ENCODE results near the gene MTA2.
A peak's percentile ranks its signal among the peaks of the same experiment; 100 is the strongest.
"Not testable (repeated sequence)": the region's sequence is repeated elsewhere in the genome, so short reads cannot be mapped to it uniquely, and the experiment has no call there.

The MTA2 gene

DNA sequence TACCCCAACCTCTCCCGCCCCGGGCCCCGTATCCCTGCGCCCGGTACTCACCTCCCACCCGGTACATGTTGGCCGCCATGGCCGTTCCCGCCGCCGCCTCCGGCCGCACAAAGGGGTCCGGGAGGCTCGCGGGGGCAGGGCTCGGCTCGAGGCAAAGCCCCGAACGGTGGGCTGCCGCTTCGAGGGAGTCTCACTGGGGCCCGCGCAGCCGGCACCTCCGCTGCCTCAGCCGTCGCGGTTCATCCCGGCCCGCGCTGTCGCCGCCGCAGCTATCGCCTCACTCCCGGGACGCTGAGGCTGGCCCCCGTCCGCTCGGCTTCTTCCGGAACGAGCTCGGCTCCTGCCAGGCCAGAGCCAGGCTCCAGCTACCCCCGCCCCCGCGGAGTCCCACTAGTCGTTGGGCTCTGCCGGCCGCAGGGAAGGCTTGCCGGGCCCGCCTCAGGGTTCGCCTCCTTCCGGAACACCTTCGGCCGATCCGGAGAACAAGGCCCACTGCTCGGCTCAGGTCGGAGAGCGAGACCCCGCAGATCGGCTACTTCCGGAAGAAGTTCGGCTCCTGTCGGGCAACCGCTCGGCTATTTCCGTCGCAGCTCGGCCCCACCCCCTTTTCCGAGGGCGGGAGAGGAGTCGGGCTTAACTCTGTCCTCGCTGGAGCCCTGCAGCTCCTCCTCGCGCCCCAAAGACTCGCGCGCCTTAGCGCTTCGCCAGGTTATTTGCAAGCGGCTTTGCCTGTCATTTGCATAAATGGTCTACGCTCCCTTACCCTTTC is at the start of gene MTA2:
Gene MTA2, minus strand, starts transcription at position 494 of the 769 bp plus-strand sequence. Its CDS starts 415 bp downstream, at position 79.
- Histone ChIP-seq H3K9ac (ENCODE audit: insufficient read length, low read depth) (peak within 1 kb of the TSS; percentile 99), H3K36me3 (ENCODE audit: insufficient read depth, insufficient read length, low read length) (peaks cover 49% of the 10 kb centered on the region), H3K27me3 (ENCODE audit: insufficient read depth, insufficient read length) (peaks cover 2% of the 10 kb centered on the region), H3K4me1 (ENCODE audit: insufficient read depth, insufficient read length) (peaks cover 20% of the 10 kb centered on the region), H3K4me3 (ENCODE audit: insufficient read length, low read depth) (peak within 1 kb of the TSS; percentile 95), H3K9me3 (ENCODE audit: insufficient read depth, low read length) (no peaks in the 10 kb centered on the region)
- TF ChIP-seq YY1 (IDR thresholded peaks at IDR 0.05; ENCODE audit: insufficient read depth, insufficient read length), result no peak
- no peak for TF ChIP-seq SUZ12 (IDR thresholded peaks at IDR 0.05; ENCODE audit: extremely low read depth, insufficient read depth, insufficient read length)
- no peak for TF ChIP-seq ZNF274 (IDR thresholded peaks at IDR 0.05; ENCODE audit: low read depth, low read length)
- DNase-seq (ENCODE audit: low read depth, low spot score), result peak; percentile 97

DNA sequence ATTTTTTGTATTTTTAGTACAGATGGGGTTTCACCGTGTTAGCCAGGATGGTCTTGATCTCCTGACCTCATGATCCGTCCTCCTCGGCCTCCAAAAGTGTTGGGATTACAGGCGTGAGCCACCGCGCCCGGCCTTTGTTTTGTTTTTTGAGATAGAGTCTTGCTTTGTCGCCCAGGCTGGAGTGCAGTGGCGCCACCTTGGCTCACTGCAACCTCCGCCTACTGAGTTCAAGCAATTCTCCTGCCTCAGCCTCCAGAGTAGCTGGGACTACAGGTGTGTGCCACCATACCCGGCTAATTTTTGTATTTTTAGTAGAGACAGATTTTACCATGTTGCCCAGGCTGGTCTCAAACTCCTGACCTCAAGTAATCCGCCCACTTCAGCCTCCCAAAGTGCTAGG is 48.6 kb upstream of the MTA2 start:
- H3K9ac ChIP-seq (ENCODE audit: insufficient read length, low read depth); H3K9me3 ChIP-seq (ENCODE audit: insufficient read depth, low read length); H3K27me3 ChIP-seq (ENCODE audit: insufficient read depth, insufficient read length); H3K4me1 ChIP-seq (ENCODE audit: insufficient read depth, insufficient read length); DNase-seq (ENCODE audit: low read depth, low spot score); H3K4me3 ChIP-seq (ENCODE audit: insufficient read length, low read depth): not testable (repeated sequence)
- H3K36me3 ChIP-seq (ENCODE audit: insufficient read depth, insufficient read length, low read length), result peaks cover 39% of the 10 kb centered on the region

DNA sequence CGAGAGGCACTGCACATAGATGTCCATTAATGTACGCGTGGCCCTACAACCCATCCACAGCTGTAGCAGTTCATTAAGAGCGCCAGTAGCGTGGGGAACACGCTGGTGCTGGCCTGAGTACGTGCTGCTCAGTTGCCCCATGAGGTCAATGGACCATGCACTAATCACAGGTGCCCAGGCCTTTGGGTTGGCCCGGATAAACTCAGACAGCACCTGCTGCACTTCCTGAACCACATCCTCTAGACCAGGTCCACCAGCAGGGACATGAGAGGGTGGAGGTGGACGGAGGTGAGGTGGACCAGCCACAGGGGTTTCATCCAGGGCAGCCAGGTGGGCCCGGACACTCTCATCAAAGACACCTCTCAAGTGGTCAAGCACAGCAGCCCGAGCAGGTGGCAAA is 47.8 kb upstream of the MTA2 start:
- Histone ChIP-seq H3K9me3 (ENCODE audit: insufficient read depth, low read length) (no peaks in the 10 kb centered on the region), H3K4me3 (ENCODE audit: insufficient read length, low read depth) (no peak overlapping the region), H3K27me3 (ENCODE audit: insufficient read depth, insufficient read length) (no peaks in the 10 kb centered on the region), H3K9ac (ENCODE audit: insufficient read length, low read depth) (peak overlapping the region; percentile 8), H3K36me3 (ENCODE audit: insufficient read depth, insufficient read length, low read length) (peaks cover 45% of the 10 kb centered on the region), H3K4me1 (ENCODE audit: insufficient read depth, insufficient read length) (peaks cover 6% of the 10 kb centered on the region)
- no peak for DNase-seq (ENCODE audit: low read depth, low spot score)
- TF ChIP-seq SUZ12 (IDR thresholded peaks at IDR 0.05; ENCODE audit: extremely low read depth, insufficient read depth, insufficient read length) (no peak), ZNF274 (IDR thresholded peaks at IDR 0.05; ENCODE audit: low read depth, low read length) (no peak), YY1 (IDR thresholded peaks at IDR 0.05; ENCODE audit: insufficient read depth, insufficient read length) (no peak)

DNA sequence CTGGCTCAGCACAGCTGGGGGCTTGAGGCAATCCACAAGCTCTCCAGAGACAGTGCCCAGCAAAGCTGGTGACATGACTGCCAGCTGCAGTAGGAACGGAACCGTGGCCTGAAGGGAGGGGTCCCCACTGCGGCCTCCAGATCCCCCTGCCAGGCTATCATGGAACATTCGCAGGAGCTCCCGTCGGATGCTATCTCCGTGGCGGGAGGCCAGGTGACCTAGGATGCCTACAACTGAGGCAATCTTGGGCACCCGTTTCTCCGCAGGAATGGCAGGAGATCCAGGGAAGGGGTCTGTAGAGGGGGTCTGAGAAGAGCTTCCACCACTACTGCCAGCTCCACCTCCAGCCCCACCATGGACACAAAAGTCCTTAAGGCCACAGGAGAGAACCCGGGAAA is 47.3 kb upstream of the MTA2 start:
- peak overlapping the region; percentile 8 for H3K9ac ChIP-seq (ENCODE audit: insufficient read length, low read depth)
- no peaks in the 10 kb centered on the region for H3K27me3 ChIP-seq (ENCODE audit: insufficient read depth, insufficient read length)
- TF ChIP-seq ZNF274 (IDR thresholded peaks at IDR 0.05; ENCODE audit: low read depth, low read length) (no peak), YY1 (IDR thresholded peaks at IDR 0.05; ENCODE audit: insufficient read depth, insufficient read length) (no peak), SUZ12 (IDR thresholded peaks at IDR 0.05; ENCODE audit: extremely low read depth, insufficient read depth, insufficient read length) (no peak)
- no peak for DNase-seq (ENCODE audit: low read depth, low spot score)
- no peak overlapping the region for H3K4me3 ChIP-seq (ENCODE audit: insufficient read length, low read depth)
- H3K4me1 ChIP-seq (ENCODE audit: insufficient read depth, insufficient read length), result peaks cover 6% of the 10 kb centered on the region
- H3K9me3 ChIP-seq (ENCODE audit: insufficient read depth, low read length), result no peaks in the 10 kb centered on the region
- H3K36me3 ChIP-seq (ENCODE audit: insufficient read depth, insufficient read length, low read length), result peaks cover 50% of the 10 kb centered on the region

DNA sequence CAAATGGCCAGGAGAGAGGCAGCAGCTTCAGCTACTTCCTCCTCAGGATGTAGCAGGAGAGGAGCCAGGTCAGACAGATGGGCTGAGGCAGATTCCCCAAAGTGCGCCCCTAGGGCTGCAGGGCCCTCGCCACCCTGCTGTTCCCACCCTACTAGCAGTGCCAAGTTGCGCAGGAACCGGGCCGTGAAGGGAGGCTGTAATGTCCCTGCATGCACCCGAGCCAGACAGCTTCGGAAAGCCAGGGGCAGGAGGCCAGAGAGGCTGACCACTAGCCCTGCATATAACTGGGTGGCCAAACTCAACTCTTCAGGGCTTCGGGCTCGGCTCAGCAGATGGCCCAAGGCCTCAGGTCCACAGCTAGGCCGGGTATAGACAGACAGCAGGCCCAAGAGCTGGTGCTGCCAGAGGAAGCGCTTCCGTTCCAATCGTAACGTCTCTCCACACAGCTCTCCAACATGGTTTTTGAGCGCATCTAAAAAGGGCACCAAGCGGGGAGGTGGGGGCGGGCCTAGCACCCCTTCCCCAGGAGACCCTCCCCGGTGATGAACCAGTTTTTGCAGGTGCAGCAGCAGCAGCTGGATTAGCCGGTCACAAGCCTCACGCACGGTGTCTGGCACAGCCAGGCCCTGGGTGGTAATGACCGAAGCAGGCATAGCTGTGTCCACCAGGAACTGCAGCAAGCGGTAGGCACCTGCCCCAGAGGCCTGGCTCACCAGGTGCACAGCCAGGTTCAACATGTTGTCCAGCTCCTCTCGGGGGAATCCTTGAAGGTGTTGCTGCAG is 46.7 kb upstream of the MTA2 start:
- DNase-seq (ENCODE audit: low read depth, low spot score), result no peak
- Histone ChIP-seq H3K27me3 (ENCODE audit: insufficient read depth, insufficient read length) (no peaks in the 10 kb centered on the region), H3K36me3 (ENCODE audit: insufficient read depth, insufficient read length, low read length) (peaks cover 56% of the 10 kb centered on the region), H3K9ac (ENCODE audit: insufficient read length, low read depth) (no peak overlapping the region), H3K4me3 (ENCODE audit: insufficient read length, low read depth) (no peak overlapping the region), H3K4me1 (ENCODE audit: insufficient read depth, insufficient read length) (peaks cover 6% of the 10 kb centered on the region), H3K9me3 (ENCODE audit: insufficient read depth, low read length) (no peaks in the 10 kb centered on the region)
- TF ChIP-seq SUZ12 (IDR thresholded peaks at IDR 0.05; ENCODE audit: extremely low read depth, insufficient read depth, insufficient read length) (no peak), YY1 (IDR thresholded peaks at IDR 0.05; ENCODE audit: insufficient read depth, insufficient read length) (no peak), ZNF274 (IDR thresholded peaks at IDR 0.05; ENCODE audit: low read depth, low read length) (no peak)

DNA sequence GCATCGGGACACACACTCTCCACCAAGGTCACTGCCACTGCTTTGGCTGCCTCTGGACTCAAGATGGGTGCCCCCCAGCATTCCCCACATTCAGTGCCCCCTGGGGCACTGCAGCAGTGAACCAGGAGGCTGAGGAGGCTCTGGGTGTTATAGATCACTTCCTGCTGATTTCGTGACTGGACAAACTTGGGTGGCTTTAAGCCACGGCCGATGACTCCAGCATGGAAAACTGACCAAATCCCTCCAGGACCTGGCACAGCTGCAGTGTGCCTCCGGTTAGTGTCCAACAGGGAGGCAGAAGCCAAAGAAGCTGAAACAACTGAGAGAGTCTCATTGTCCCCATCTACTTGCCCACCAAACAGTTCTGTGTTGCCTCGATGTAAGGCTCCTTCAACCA is 45.9 kb upstream of the MTA2 start:
- Histone ChIP-seq H3K27me3 (ENCODE audit: insufficient read depth, insufficient read length) (no peaks in the 10 kb centered on the region), H3K9ac (ENCODE audit: insufficient read length, low read depth) (peak overlapping the region; percentile 50), H3K9me3 (ENCODE audit: insufficient read depth, low read length) (no peaks in the 10 kb centered on the region), H3K4me1 (ENCODE audit: insufficient read depth, insufficient read length) (peaks cover 6% of the 10 kb centered on the region), H3K36me3 (ENCODE audit: insufficient read depth, insufficient read length, low read length) (peaks cover 63% of the 10 kb centered on the region), H3K4me3 (ENCODE audit: insufficient read length, low read depth) (no peak overlapping the region)
- no peak for DNase-seq (ENCODE audit: low read depth, low spot score)
- TF ChIP-seq YY1 (IDR thresholded peaks at IDR 0.05; ENCODE audit: insufficient read depth, insufficient read length), result no peak
- no peak for TF ChIP-seq ZNF274 (IDR thresholded peaks at IDR 0.05; ENCODE audit: low read depth, low read length)
- TF ChIP-seq SUZ12 (IDR thresholded peaks at IDR 0.05; ENCODE audit: extremely low read depth, insufficient read depth, insufficient read length), result no peak

DNA sequence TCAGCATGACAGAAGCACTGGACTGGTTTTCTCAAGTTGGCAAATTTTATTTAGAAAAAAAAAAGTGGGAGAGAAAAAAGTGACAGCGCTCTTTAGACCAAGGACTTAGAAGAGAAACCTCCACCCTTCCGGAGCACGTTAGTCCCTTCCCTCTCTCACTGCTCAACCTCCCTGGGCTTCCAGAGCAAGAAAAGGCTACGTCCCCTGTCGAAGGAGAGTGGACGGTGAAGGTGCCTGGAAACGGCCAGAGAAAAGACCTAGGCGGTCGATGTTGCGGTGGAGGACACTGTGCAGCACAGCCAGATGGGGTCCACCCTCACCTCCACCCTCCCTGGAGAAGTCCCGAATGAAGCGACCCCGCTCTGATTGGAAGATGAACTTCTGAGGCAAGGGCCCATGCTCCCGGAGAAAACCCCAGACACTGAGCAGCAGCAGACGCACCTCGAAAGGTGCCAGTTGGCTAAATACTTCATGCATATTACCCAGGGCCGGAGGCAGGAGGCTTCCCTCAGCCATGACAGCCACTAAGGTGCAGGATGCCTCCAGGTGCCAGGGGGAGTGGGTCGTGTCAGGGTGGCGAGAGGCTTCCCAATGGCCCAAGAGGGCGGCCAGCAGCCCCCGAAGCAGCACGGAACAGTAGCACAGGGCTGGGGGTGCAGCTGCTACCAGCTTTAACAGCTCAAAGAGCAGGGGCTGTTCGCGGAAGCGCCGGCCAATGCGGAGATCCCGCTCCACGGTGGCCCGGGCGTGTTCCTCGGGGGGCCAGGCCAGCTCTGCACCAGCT is 45.4 kb upstream of the MTA2 start:
- H3K4me3 ChIP-seq (ENCODE audit: insufficient read length, low read depth), result no peak overlapping the region
- no peak for TF ChIP-seq YY1 (IDR thresholded peaks at IDR 0.05; ENCODE audit: insufficient read depth, insufficient read length)
- TF ChIP-seq ZNF274 (IDR thresholded peaks at IDR 0.05; ENCODE audit: low read depth, low read length), result no peak
- no peak for TF ChIP-seq SUZ12 (IDR thresholded peaks at IDR 0.05; ENCODE audit: extremely low read depth, insufficient read depth, insufficient read length)
- H3K9me3 ChIP-seq (ENCODE audit: insufficient read depth, low read length), result no peaks in the 10 kb centered on the region
- H3K27me3 ChIP-seq (ENCODE audit: insufficient read depth, insufficient read length), result no peaks in the 10 kb centered on the region
- peak overlapping the region; percentile 65 for H3K9ac ChIP-seq (ENCODE audit: insufficient read length, low read depth)
- H3K36me3 ChIP-seq (ENCODE audit: insufficient read depth, insufficient read length, low read length), result peaks cover 66% of the 10 kb centered on the region
- DNase-seq (ENCODE audit: low read depth, low spot score), result no peak
- H3K4me1 ChIP-seq (ENCODE audit: insufficient read depth, insufficient read length), result peaks cover 6% of the 10 kb centered on the region

All from NT2/D1 (cell line).